Thyroid gland (tissue), 4 donors: ENCODE results near the gene SCIN.

ENCODE experiments used
- CTCF ChIP-seq, 6 experiments: fragments of 200-600 bp in 3 of 6; fragments of 450-650 bp in 3 of 6; sonication (generic) in 3 of 6; IDR thresholded peaks; one replicate each; pipeline ENCODE4 v1.5.1; 2016 to 2019; ENCODE audit warnings: antibody characterized with exemption in 6 of 6, mild to moderate bottlenecking in 2 of 6, inconsistent platforms in 1 of 6, moderate library complexity in 1 of 6
- POLR2A ChIP-seq, 2 donors: fragments of 450-650 bp; IDR thresholded peaks; one replicate each; pipeline ENCODE4 v1.6.1; 2017; ENCODE audit warnings: antibody characterized with exemption in 2 of 2, mild to moderate bottlenecking in 2 of 2, moderate library complexity in 1 of 2

GRCh38 chr7:12524794-12525386, 45.6 kb upstream of the SCIN start:
- peak in 5 of 6 experiments; percentile 6 to 80 (median 68) for TF ChIP-seq CTCF (IDR thresholded peaks at IDR 0.05)
- TF ChIP-seq POLR2A (IDR thresholded peaks at IDR 0.05) = no peak
